GM18907 (cell line): ENCODE measurements around the gene IGF1R.

Experiments
- ATAC-seq: cut with Tn5 transposase; IDR thresholded peaks from one replicate; pipeline ENCODE4 v1.9.1; 2021; ENCODE audit warnings: mild to moderate bottlenecking, moderate library complexity; ENCODE audit not compliant: unreplicated experiment

Gene IGF1R

GRCh38 chr15:98738689-98739401, 90.5 kb downstream of the IGF1R start:
- no peak for ATAC-seq

- ATAC-seq: no peak
These were observed 92.0 kb downstream of the IGF1R start for GRCh38 chr15:98740295-98740694.

- ATAC-seq: no peak
These were observed 92.6 kb downstream of the IGF1R start for GRCh38 chr15:98740963-98741362.

GRCh38 chr15:98743177-98743576, 94.8 kb downstream of the IGF1R start:
- ATAC-seq: no peak

- no peak for ATAC-seq
These were observed 96.2 kb downstream of the IGF1R start for GRCh38 chr15:98744506-98744905.

GRCh38 chr15:98745179-98745578, 96.8 kb downstream of the IGF1R start:
- no peak for ATAC-seq

- no peak for ATAC-seq
These were observed 97.5 kb downstream of the IGF1R start for GRCh38 chr15:98745650-98746374.

GRCh38 chr15:98746375-98747155, 98.2 kb downstream of the IGF1R start:
- no peak for ATAC-seq

GRCh38 chr15:98751767-98752166, 103.4 kb downstream of the IGF1R start:
- ATAC-seq: no peak

- no peak for ATAC-seq
These were observed 105.7 kb downstream of the IGF1R start for GRCh38 chr15:98753726-98754656.

- no peak for ATAC-seq
These were observed 106.3 kb downstream of the IGF1R start for GRCh38 chr15:98754657-98755022.

GRCh38 chr15:98755138-98755537, 106.8 kb downstream of the IGF1R start:
- no peak for ATAC-seq

GRCh38 chr15:98755781-98756180, 107.4 kb downstream of the IGF1R start:
- ATAC-seq: no peak

GRCh38 chr15:98758224-98758623, 109.9 kb downstream of the IGF1R start:
- no peak for ATAC-seq

GRCh38 chr15:98759277-98759676, 110.9 kb downstream of the IGF1R start:
- ATAC-seq: no peak

GRCh38 chr15:98760112-98760826, 111.9 kb downstream of the IGF1R start:
- ATAC-seq: no peak

GRCh38 chr15:98760975-98761374, 112.6 kb downstream of the IGF1R start:
- no peak for ATAC-seq

- ATAC-seq: no peak
These were observed 114.8 kb downstream of the IGF1R start for GRCh38 chr15:98763179-98763578.

GRCh38 chr15:98764291-98764690, 116.0 kb downstream of the IGF1R start:
- ATAC-seq: no peak

- no peak for ATAC-seq
These were observed 117.3 kb downstream of the IGF1R start for GRCh38 chr15:98765610-98766009.
